Measurements from ENCODE around the gene PYY. TPM values are rescaled to one million over a fixed set of nuclear protein-coding genes. Genes with fewer than 3 reads are reported as not detected.
A peak's percentile ranks its signal among the peaks of the same experiment; 100 is the strongest.

The PYY gene
- total RNA-seq, 2 experiments from 2014 or later, result not detected

- peaks cover 47% of the 10 kb centered on the region for H3K27me3 Mint-ChIP-seq
- no peak overlapping the region for H3K27ac Mint-ChIP-seq
- H3K4me1 Mint-ChIP-seq, result peaks cover 19% of the 10 kb centered on the region
- ChIA-PET CTCF (interaction anchor here (0.8 to 1.7 kb wide), 4 partner anchors 41 to 77 kb away, joined by 3 to 4 read pairs (median 3); no protein-coding TSS in a partner anchor), POLR2A (no interaction called here)
- H3K36me3 Mint-ChIP-seq (ENCODE audit: low read depth), result no peaks in the 10 kb centered on the region
- no peak for DNase-seq
- H3K9me3 Mint-ChIP-seq, result no peaks in the 10 kb centered on the region
- no peak overlapping the region for H3K4me3 Mint-ChIP-seq
Measured at GRCh38 chr17:43987131-43988021, 33.6 kb upstream of the PYY start.

- CTCF ChIA-PET, result interaction anchor here (1.1 to 1.7 kb wide), 3 partner anchors 42 to 58 kb away, joined by 3 to 4 read pairs (median 3); no protein-coding TSS in a partner anchor
- H3K9me3 Mint-ChIP-seq, result no peaks in the 10 kb centered on the region
- peak; percentile 19 for DNase-seq
- H3K4me1 Mint-ChIP-seq, result peaks cover 20% of the 10 kb centered on the region
- H3K27me3 Mint-ChIP-seq, result peaks cover 56% of the 10 kb centered on the region
- no peaks in the 10 kb centered on the region for H3K36me3 Mint-ChIP-seq (ENCODE audit: low read depth)
- no peak overlapping the region for H3K27ac Mint-ChIP-seq
- POLR2A ChIA-PET, result no interaction called here
- H3K4me3 Mint-ChIP-seq, result no peak overlapping the region
Measured at GRCh38 chr17:43986225-43986981, 32.7 kb upstream of the PYY start.

GRCh38 chr17:43984521-43984920, 30.8 kb upstream of the PYY start:
- H3K4me1 Mint-ChIP-seq, result peaks cover 20% of the 10 kb centered on the region

GRCh38 chr17:43983515-43984411, 30.0 kb upstream of the PYY start:
- ChIA-PET POLR2A (no interaction called here), CTCF (interaction anchor here (0.6 to 1.4 kb wide), 2 partner anchors 14 to 198 kb away, joined by 3 to 5 read pairs; no protein-coding TSS in a partner anchor)
- Mint-ChIP-seq H3K9me3 (no peaks in the 10 kb centered on the region), H3K4me1 (peaks cover 20% of the 10 kb centered on the region), H3K4me3 (no peak overlapping the region), H3K27me3 (peaks cover 64% of the 10 kb centered on the region), H3K27ac (no peak overlapping the region), H3K36me3 (ENCODE audit: low read depth) (no peaks in the 10 kb centered on the region)
- DNase-seq, result peak; percentile 21

More at GRCh38 chr17:43984521-43984920, 30.8 kb upstream of the PYY start:
- Mint-ChIP-seq H3K4me3 (no peak overlapping the region), H3K36me3 (ENCODE audit: low read depth) (no peaks in the 10 kb centered on the region), H3K9me3 (no peaks in the 10 kb centered on the region), H3K27me3 (peaks cover 64% of the 10 kb centered on the region), H3K27ac (no peak overlapping the region)
- ChIA-PET POLR2A (no interaction called here), CTCF (interaction anchor here (0.9 kb wide), 1 partner anchor 13 kb away, joined by 3 read pairs; no protein-coding TSS in a partner anchor)
- DNase-seq, result no peak

GRCh38 chr17:43983196-43983514, 29.4 kb upstream of the PYY start:
- Mint-ChIP-seq H3K4me1 (peaks cover 20% of the 10 kb centered on the region), H3K36me3 (ENCODE audit: low read depth) (no peaks in the 10 kb centered on the region), H3K27me3 (peaks cover 63% of the 10 kb centered on the region), H3K4me3 (no peak overlapping the region), H3K27ac (no peak overlapping the region), H3K9me3 (no peaks in the 10 kb centered on the region)
- ChIA-PET CTCF (interaction anchor here (0.6 to 1.4 kb wide), 2 partner anchors 14 to 198 kb away, joined by 3 to 5 read pairs; no protein-coding TSS in a partner anchor), POLR2A (no interaction called here)
- DNase-seq, result no peak

- ChIA-PET POLR2A (no interaction called here), CTCF (no interaction called here)
- no peak for DNase-seq
- Mint-ChIP-seq H3K4me3 (no peak overlapping the region), H3K4me1 (peaks cover 18% of the 10 kb centered on the region), H3K27me3 (peaks cover 59% of the 10 kb centered on the region), H3K27ac (no peak overlapping the region), H3K36me3 (ENCODE audit: low read depth) (no peaks in the 10 kb centered on the region), H3K9me3 (no peaks in the 10 kb centered on the region)
Measured at GRCh38 chr17:43982171-43982570, 28.4 kb upstream of the PYY start.

- H3K4me1 Mint-ChIP-seq, result peaks cover 7% of the 10 kb centered on the region
Measured at GRCh38 chr17:43979671-43980070, 25.9 kb upstream of the PYY start.

GRCh38 chr17:43979011-43979410, 25.3 kb upstream of the PYY start:
- ChIA-PET CTCF (interaction anchor here (0.6 kb wide), 1 partner anchor 1046 kb away, joined by 5 read pairs; no protein-coding TSS in a partner anchor), POLR2A (no interaction called here)
- H3K27ac Mint-ChIP-seq, result no peak overlapping the region
- H3K36me3 Mint-ChIP-seq (ENCODE audit: low read depth), result no peaks in the 10 kb centered on the region
- no peak overlapping the region for H3K4me3 Mint-ChIP-seq
- H3K27me3 Mint-ChIP-seq, result peaks cover 48% of the 10 kb centered on the region
- no peak for DNase-seq
- H3K4me1 Mint-ChIP-seq, result peaks cover 7% of the 10 kb centered on the region
- no peaks in the 10 kb centered on the region for H3K9me3 Mint-ChIP-seq

More at GRCh38 chr17:43979671-43980070, 25.9 kb upstream of the PYY start:
- Mint-ChIP-seq H3K27me3 (peaks cover 47% of the 10 kb centered on the region), H3K9me3 (no peaks in the 10 kb centered on the region), H3K4me3 (no peak overlapping the region), H3K27ac (no peak overlapping the region), H3K36me3 (ENCODE audit: low read depth) (no peaks in the 10 kb centered on the region)
- DNase-seq, result no peak
- ChIA-PET CTCF (interaction anchor here (0.6 kb wide), 1 partner anchor 1045 kb away, joined by 5 read pairs; no protein-coding TSS in a partner anchor), POLR2A (no interaction called here)

GRCh38 chr17:43978078-43978477, 24.3 kb upstream of the PYY start:
- no peak overlapping the region for H3K27ac Mint-ChIP-seq
- no peaks in the 10 kb centered on the region for H3K9me3 Mint-ChIP-seq
- peaks cover 44% of the 10 kb centered on the region for H3K27me3 Mint-ChIP-seq
- ChIA-PET POLR2A (no interaction called here), CTCF (no interaction called here)
- no peak for DNase-seq
- H3K4me1 Mint-ChIP-seq, result peaks cover 2% of the 10 kb centered on the region
- no peak overlapping the region for H3K4me3 Mint-ChIP-seq
- H3K36me3 Mint-ChIP-seq (ENCODE audit: low read depth), result no peaks in the 10 kb centered on the region

- POLR2A ChIA-PET, result no interaction called here
- Mint-ChIP-seq H3K27me3 (peaks cover 36% of the 10 kb centered on the region), H3K27ac (no peak overlapping the region), H3K4me1 (no peaks in the 10 kb centered on the region), H3K9me3 (no peaks in the 10 kb centered on the region), H3K4me3 (no peak overlapping the region), H3K36me3 (ENCODE audit: low read depth) (no peaks in the 10 kb centered on the region)
- CTCF ChIA-PET, result no interaction called here
- no peak for DNase-seq
Measured at GRCh38 chr17:43976963-43977837, 23.5 kb upstream of the PYY start.

GRCh38 chr17:43975898-43976297, 22.2 kb upstream of the PYY start:
- Mint-ChIP-seq H3K36me3 (ENCODE audit: low read depth) (no peaks in the 10 kb centered on the region), H3K9me3 (no peaks in the 10 kb centered on the region), H3K4me1 (peaks cover 2% of the 10 kb centered on the region), H3K27ac (no peak overlapping the region), H3K4me3 (no peak overlapping the region), H3K27me3 (peaks cover 30% of the 10 kb centered on the region)
- POLR2A ChIA-PET, result no interaction called here
- CTCF ChIA-PET, result no interaction called here
- DNase-seq, result no peak

Data from activated CD4-positive, alpha-beta memory T cell treated with anti-CD3 and anti-CD28 coated beads, Interleukin-2, amount 10 ng/mL, durations not matched to agents 7 days and 5 days (primary cell).